Rectal smooth muscle tissue (tissue), 1 donor: Measurements from ENCODE around the gene SKA1.
"Not testable (repeated sequence)": the region's sequence is repeated elsewhere in the genome, so short reads cannot be mapped to it uniquely, and the experiment has no call there.

ENCODE experiments used
- H3K27ac ChIP-seq: one replicate; pipeline ENCODE4 v1.7.0; 2013; ENCODE audit warnings: low read depth, low read length, inconsistent platforms
- H3K27me3 ChIP-seq: one replicate; pipeline ENCODE4 v1.7.0; 2013; ENCODE audit warnings: low read length; ENCODE audit not compliant: control insufficient read depth, insufficient read depth
- H3K36me3 ChIP-seq: one replicate; pipeline ENCODE4 v1.7.0; 2013; ENCODE audit warnings: low read length; ENCODE audit not compliant: control insufficient read depth, insufficient read depth
- H3K4me1 ChIP-seq: one replicate; pipeline ENCODE4 v1.7.0; 2013; ENCODE audit warnings: low read length; ENCODE audit not compliant: control insufficient read depth, insufficient read depth
- H3K4me3 ChIP-seq: one replicate; pipeline ENCODE4 v1.7.0; 2013; ENCODE audit warnings: low read length
- H3K9ac ChIP-seq: one replicate; pipeline ENCODE4 v1.7.0; 2013; ENCODE audit warnings: low read length

Gene SKA1

GRCh38 chr18:50418650-50419049, 43.8 kb downstream of the SKA1 start:
- Histone ChIP-seq H3K4me1 (no peaks in the 10 kb centered on the region), H3K27ac (no peak overlapping the region), H3K9ac (no peak overlapping the region), H3K27me3 (no peaks in the 10 kb centered on the region), H3K4me3 (no peak overlapping the region), H3K36me3 (no peaks in the 10 kb centered on the region)

GRCh38 chr18:50422286-50422898, 47.5 kb downstream of the SKA1 start:
- no peaks in the 10 kb centered on the region for H3K4me1 ChIP-seq
- no peak overlapping the region for H3K27ac ChIP-seq
- no peaks in the 10 kb centered on the region for H3K27me3 ChIP-seq
- no peaks in the 10 kb centered on the region for H3K36me3 ChIP-seq
- no peak overlapping the region for H3K9ac ChIP-seq
- H3K4me3 ChIP-seq = no peak overlapping the region

GRCh38 chr18:50424877-50425690, 50.2 kb downstream of the SKA1 start:
- no peaks in the 10 kb centered on the region for H3K27me3 ChIP-seq
- H3K36me3 ChIP-seq = no peaks in the 10 kb centered on the region
- no peak overlapping the region for H3K27ac ChIP-seq
- H3K9ac ChIP-seq = no peak overlapping the region
- no peak overlapping the region for H3K4me3 ChIP-seq
- H3K4me1 ChIP-seq = no peaks in the 10 kb centered on the region

- Histone ChIP-seq H3K9ac (no peak overlapping the region), H3K36me3 (no peaks in the 10 kb centered on the region), H3K27me3 (no peaks in the 10 kb centered on the region), H3K4me1 (no peaks in the 10 kb centered on the region), H3K27ac (no peak overlapping the region), H3K4me3 (no peak overlapping the region)
These were observed 53.0 kb downstream of the SKA1 start for GRCh38 chr18:50427896-50428295.

- Histone ChIP-seq H3K9ac (no peak overlapping the region), H3K36me3 (no peaks in the 10 kb centered on the region), H3K27ac (no peak overlapping the region), H3K4me3 (no peak overlapping the region), H3K4me1 (no peaks in the 10 kb centered on the region), H3K27me3 (no peaks in the 10 kb centered on the region)
These were observed 53.8 kb downstream of the SKA1 start for GRCh38 chr18:50428531-50429206.

- Histone ChIP-seq H3K4me1 (no peaks in the 10 kb centered on the region), H3K36me3 (no peaks in the 10 kb centered on the region), H3K4me3 (no peak overlapping the region), H3K9ac (no peak overlapping the region), H3K27me3 (no peaks in the 10 kb centered on the region), H3K27ac (no peak overlapping the region)
These were observed 54.5 kb downstream of the SKA1 start for GRCh38 chr18:50429207-50429948.

GRCh38 chr18:50432915-50433314, 58.1 kb downstream of the SKA1 start:
- Histone ChIP-seq H3K4me3 (no peak overlapping the region), H3K27ac (no peak overlapping the region)

GRCh38 chr18:50436742-50437141, 61.9 kb downstream of the SKA1 start:
- H3K4me1 ChIP-seq, H3K4me3 ChIP-seq, H3K27ac ChIP-seq, H3K36me3 ChIP-seq, H3K27me3 ChIP-seq, H3K9ac ChIP-seq: not testable (repeated sequence)

More at GRCh38 chr18:50432915-50433314, 58.1 kb downstream of the SKA1 start:
- Histone ChIP-seq H3K4me1 (no peaks in the 10 kb centered on the region), H3K9ac (no peak overlapping the region), H3K36me3 (no peaks in the 10 kb centered on the region), H3K27me3 (no peaks in the 10 kb centered on the region)

- H3K27me3 ChIP-seq = no peaks in the 10 kb centered on the region
- H3K4me3 ChIP-seq = no peak overlapping the region
- no peak overlapping the region for H3K9ac ChIP-seq
- H3K36me3 ChIP-seq = no peaks in the 10 kb centered on the region
- no peak overlapping the region for H3K27ac ChIP-seq
- no peaks in the 10 kb centered on the region for H3K4me1 ChIP-seq
These were observed 64.7 kb downstream of the SKA1 start for GRCh38 chr18:50439460-50440015.

GRCh38 chr18:50441016-50441415, 66.2 kb downstream of the SKA1 start:
- no peak overlapping the region for H3K9ac ChIP-seq
- no peak overlapping the region for H3K4me3 ChIP-seq
- H3K27me3 ChIP-seq = no peaks in the 10 kb centered on the region
- no peaks in the 10 kb centered on the region for H3K36me3 ChIP-seq
- H3K4me1 ChIP-seq = no peaks in the 10 kb centered on the region
- no peak overlapping the region for H3K27ac ChIP-seq

- no peak overlapping the region for H3K27ac ChIP-seq
- H3K4me3 ChIP-seq = no peak overlapping the region
- H3K9ac ChIP-seq = no peak overlapping the region
- no peaks in the 10 kb centered on the region for H3K36me3 ChIP-seq
- no peaks in the 10 kb centered on the region for H3K27me3 ChIP-seq
- H3K4me1 ChIP-seq = no peaks in the 10 kb centered on the region
These were observed 66.7 kb downstream of the SKA1 start for GRCh38 chr18:50441501-50441900.
